GF-D8 (cell line): ENCODE measurements around the gene PRDM2.
"Not testable (repeated sequence)": the region's sequence is repeated elsewhere in the genome, so short reads cannot be mapped to it uniquely, and the experiment has no call there.

Experiments used
- DNase-seq: peaks from one replicate; lab custom pipeline; 2025; lab: John Stamatoyannopoulos, UW

Gene PRDM2

GRCh38 chr1:13699936-13700520 is at the start of gene PRDM2:
Gene PRDM2 (plus strand): TSS chr1:13700188. CDS start chr1:13715606, 15,418 bp downstream.
- no peak for DNase-seq

- no peak for DNase-seq
Measured at GRCh38 chr1:13651279-13651678, 48.7 kb upstream of the PRDM2 start.

GRCh38 chr1:13652238-13652637 is 47.8 kb upstream of the PRDM2 start:
- no peak for DNase-seq

GRCh38 chr1:13661539-13661938 is 38.4 kb upstream of the PRDM2 start:
- DNase-seq: no peak

GRCh38 chr1:13662493-13662892 is 37.5 kb upstream of the PRDM2 start:
- no peak for DNase-seq

GRCh38 chr1:13663969-13664368 is 36.0 kb upstream of the PRDM2 start:
- no peak for DNase-seq

- no peak for DNase-seq
Measured at GRCh38 chr1:13664451-13664850, 35.5 kb upstream of the PRDM2 start.

- DNase-seq: no peak
Measured at GRCh38 chr1:13666317-13666716, 33.7 kb upstream of the PRDM2 start.

GRCh38 chr1:13667691-13668090 is 32.3 kb upstream of the PRDM2 start:
- DNase-seq: no peak

- no peak for DNase-seq
Measured at GRCh38 chr1:13674377-13674776, 25.6 kb upstream of the PRDM2 start.

GRCh38 chr1:13675151-13675651 is 24.8 kb upstream of the PRDM2 start:
- no peak for DNase-seq

- no peak for DNase-seq
Measured at GRCh38 chr1:13677896-13678295, 22.1 kb upstream of the PRDM2 start.

- DNase-seq: no peak
Measured at GRCh38 chr1:13679651-13680050, 20.3 kb upstream of the PRDM2 start.

GRCh38 chr1:13680609-13681008 is 19.4 kb upstream of the PRDM2 start:
- not testable (repeated sequence) for DNase-seq

- no peak for DNase-seq
Measured at GRCh38 chr1:13681921-13682320, 18.1 kb upstream of the PRDM2 start.

- DNase-seq: no peak
Measured at GRCh38 chr1:13682444-13682843, 17.5 kb upstream of the PRDM2 start.

GRCh38 chr1:13683206-13683605 is 16.8 kb upstream of the PRDM2 start:
- DNase-seq: no peak

GRCh38 chr1:13687151-13687715 is 12.8 kb upstream of the PRDM2 start:
- DNase-seq: no peak

- not testable (repeated sequence) for DNase-seq
Measured at GRCh38 chr1:13693094-13693493, 6.9 kb upstream of the PRDM2 start.

- DNase-seq: no peak
Measured at GRCh38 chr1:13694886-13695684, 4.9 kb upstream of the PRDM2 start.

- no peak for DNase-seq
Measured at GRCh38 chr1:13697738-13698137, 2.2 kb upstream of the PRDM2 start.

- no peak for DNase-seq
Measured at GRCh38 chr1:13699510-13699909, 478 bp upstream of the PRDM2 start.
